Peyer's patch (tissue), 4 donors: ENCODE data around the gene SFTPD. TPM values are rescaled to one million over a fixed set of nuclear protein-coding genes. Genes with fewer than 3 reads are reported as not detected.
"Not testable (repeated sequence)": the region's sequence is repeated elsewhere in the genome, so short reads cannot be mapped to it uniquely, and the experiment has no call there.

Experiments
- DNase-seq, 3 donors: peaks; one replicate each; pipeline ENCODE4 v3.0.0-alpha.2; 2017 to 2019
- H3K27ac ChIP-seq, 4 donors: fragments of 200-600 bp; sonication (generic); one replicate each; pipeline ENCODE4 v1.5.1; 2016 to 2019
- H3K27me3 ChIP-seq, 2 donors: fragments of 200-600 bp; sonication (generic); one replicate each; pipeline ENCODE4 v1.5.1; 2019
- H3K36me3 ChIP-seq, 3 donors: fragments of 200-600 bp; sonication (generic); one replicate each; pipeline ENCODE4 v1.5.1; 2016 to 2019
- H3K4me1 ChIP-seq, 4 donors: fragments of 200-600 bp; sonication (generic); one replicate each; pipeline ENCODE4 v1.5.1; 2016 to 2019
- H3K4me3 ChIP-seq, 4 donors: fragments of 200-600 bp; sonication (generic); 1 replicate in 3 of 4; 2 replicates in 1 of 4; pipeline ENCODE4 v1.5.1; 2016 to 2019; ENCODE audit warnings: mild to moderate bottlenecking in 1 of 4
- H3K9me3 ChIP-seq, 4 donors: fragments of 200-600 bp; sonication (generic); one replicate each; pipeline ENCODE4 v1.5.1; 2016 to 2019; ENCODE audit warnings: mild to moderate bottlenecking in 1 of 4
- POLR2A ChIP-seq, 2 donors: fragments of 450-650 bp; IDR thresholded peaks; one replicate each; pipeline ENCODE4 v1.5.1; 2017; ENCODE audit warnings: antibody characterized with exemption in 2 of 2, mild to moderate bottlenecking in 2 of 2, moderate library complexity in 2 of 2
- total RNA-seq, 4 donors: library from RNA; depleted of rRNA; stranded (reverse); fragments of >200 nt; gene quantifications; one replicate each; pipeline ENCODE4 v1.1.0, GENCODE V29; 2016
- TF ChIP-seq, protein P1 (sequence below), 6 experiments: fragments of 450-650 bp in 4 of 6; fragments of 200-600 bp in 2 of 6; sonication (generic) in 1 of 6; IDR thresholded peaks; one replicate each; pipeline ENCODE4 v1.5.1; 2017 to 2019; ENCODE audit warnings: antibody characterized with exemption in 6 of 6, mild to moderate bottlenecking in 3 of 6, moderate library complexity in 1 of 6

SFTPD gene
- total RNA-seq, 4 donors from 2014 or later = not detected

DNA sequence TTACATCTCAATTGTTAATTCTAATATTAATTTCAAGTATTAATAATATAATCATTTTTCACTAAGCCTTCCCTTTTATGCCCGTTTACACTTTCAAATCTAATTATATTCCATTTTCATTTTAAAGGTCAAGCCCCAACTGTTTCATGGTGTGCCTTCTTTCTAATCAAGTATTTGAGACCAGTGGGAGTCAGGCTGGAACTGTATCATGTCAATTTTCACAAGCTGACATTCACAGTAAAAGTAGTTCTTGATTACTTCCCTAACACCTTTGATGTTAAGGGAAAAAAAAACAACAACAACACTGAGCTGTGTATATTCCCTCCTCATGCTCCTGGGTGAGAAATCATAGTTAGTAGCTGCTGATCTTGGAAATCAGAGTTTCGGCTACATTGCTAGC is 38.1 kb downstream of the SFTPD start:
- H3K27ac ChIP-seq = no peak overlapping the region
- no peak overlapping the region for H3K4me3 ChIP-seq
- DNase-seq = no peak
- no peaks in the 10 kb centered on the region for H3K36me3 ChIP-seq
- H3K4me1 ChIP-seq = no peaks in the 10 kb centered on the region
- TF ChIP-seq POLR2A (IDR thresholded peaks at IDR 0.05) = no peak
- TF ChIP-seq, protein P1, sequence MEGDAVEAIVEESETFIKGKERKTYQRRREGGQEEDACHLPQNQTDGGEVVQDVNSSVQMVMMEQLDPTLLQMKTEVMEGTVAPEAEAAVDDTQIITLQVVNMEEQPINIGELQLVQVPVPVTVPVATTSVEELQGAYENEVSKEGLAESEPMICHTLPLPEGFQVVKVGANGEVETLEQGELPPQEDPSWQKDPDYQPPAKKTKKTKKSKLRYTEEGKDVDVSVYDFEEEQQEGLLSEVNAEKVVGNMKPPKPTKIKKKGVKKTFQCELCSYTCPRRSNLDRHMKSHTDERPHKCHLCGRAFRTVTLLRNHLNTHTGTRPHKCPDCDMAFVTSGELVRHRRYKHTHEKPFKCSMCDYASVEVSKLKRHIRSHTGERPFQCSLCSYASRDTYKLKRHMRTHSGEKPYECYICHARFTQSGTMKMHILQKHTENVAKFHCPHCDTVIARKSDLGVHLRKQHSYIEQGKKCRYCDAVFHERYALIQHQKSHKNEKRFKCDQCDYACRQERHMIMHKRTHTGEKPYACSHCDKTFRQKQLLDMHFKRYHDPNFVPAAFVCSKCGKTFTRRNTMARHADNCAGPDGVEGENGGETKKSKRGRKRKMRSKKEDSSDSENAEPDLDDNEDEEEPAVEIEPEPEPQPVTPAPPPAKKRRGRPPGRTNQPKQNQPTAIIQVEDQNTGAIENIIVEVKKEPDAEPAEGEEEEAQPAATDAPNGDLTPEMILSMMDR (IDR thresholded peaks at IDR 0.05) = no peak
- H3K9me3 ChIP-seq = no peaks in the 10 kb centered on the region
- H3K27me3 ChIP-seq = no peaks in the 10 kb centered on the region

DNA sequence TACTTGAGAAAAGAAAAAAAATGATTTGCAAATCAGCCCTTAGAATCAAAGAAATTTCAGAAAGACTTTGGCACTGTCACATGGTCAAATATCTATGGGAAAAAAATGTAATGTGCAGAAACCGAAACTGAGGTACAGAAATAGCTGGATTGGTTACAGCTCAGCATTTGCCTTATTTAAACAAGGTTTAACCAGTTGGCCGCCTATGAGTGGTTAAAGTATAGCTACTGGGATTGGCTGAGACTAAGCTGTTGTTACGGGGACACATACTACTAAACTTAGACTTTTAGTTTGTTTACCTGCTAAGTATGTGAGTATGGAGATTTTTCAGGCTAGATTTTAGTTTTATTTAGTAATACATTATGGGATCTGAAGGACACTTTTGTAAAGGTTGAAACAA is 38.6 kb downstream of the SFTPD start:
- peaks cover 0 to 2% (median 0%) of the 10 kb centered on the region in 4 donors for H3K4me1 ChIP-seq
- TF ChIP-seq, protein P1 (IDR thresholded peaks at IDR 0.05) = no peak
- no peak for TF ChIP-seq POLR2A (IDR thresholded peaks at IDR 0.05)
- no peak for DNase-seq
- no peak overlapping the region for H3K4me3 ChIP-seq
- no peaks in the 10 kb centered on the region for H3K9me3 ChIP-seq
- no peak overlapping the region for H3K27ac ChIP-seq
- H3K36me3 ChIP-seq = no peaks in the 10 kb centered on the region
- H3K27me3 ChIP-seq = no peaks in the 10 kb centered on the region

DNA sequence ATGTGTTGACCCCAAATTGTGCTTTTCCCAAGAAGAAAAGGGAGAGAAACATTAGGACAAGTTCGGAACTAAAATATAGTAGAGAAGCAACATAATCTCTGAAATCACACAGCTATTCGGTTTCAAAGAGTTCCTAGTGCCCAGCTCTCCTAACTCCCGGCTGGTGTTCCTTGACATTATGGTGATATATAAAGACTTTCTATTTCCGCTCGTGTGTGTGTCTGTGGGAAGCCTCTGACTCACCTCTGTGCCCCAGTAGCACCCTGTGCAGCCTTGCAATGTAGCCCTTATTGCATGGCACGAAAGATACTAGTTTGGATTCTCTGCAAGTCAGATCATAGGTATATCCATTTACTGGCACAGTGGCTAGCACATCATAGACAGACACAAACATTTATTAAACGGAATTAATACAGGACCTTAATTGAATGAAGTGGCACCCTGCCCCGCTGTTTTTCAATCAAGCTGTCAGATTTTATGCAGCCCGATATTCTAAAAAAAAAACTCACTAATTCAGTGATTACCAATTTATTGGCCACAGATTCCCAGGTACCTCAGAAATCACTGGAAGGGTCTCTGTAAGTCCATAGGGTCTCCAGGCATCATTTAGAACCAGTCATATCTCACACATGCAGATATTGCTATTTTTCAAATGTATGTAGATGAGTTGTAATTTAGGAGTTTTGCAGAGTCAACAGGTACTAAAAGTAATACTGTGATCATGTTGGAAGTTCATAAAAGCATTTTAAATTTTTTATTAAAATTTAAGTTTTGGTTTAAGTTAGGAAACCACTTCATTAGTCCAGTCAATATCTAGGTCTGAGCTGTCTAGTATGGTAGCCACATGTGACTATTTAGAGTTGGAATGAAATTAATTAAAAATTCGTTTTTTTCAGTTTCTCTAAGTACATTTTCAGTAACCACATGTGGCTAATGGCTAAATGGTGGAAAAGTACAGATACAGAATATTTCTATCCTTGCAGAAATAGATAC is 43.3 kb downstream of the SFTPD start:
- DNase-seq = no peak
- H3K9me3 ChIP-seq = no peaks in the 10 kb centered on the region
- TF ChIP-seq, protein P1 (IDR thresholded peaks at IDR 0.05) = no peak
- no peak for TF ChIP-seq POLR2A (IDR thresholded peaks at IDR 0.05)
- peaks cover 0 to 4% (median 0%) of the 10 kb centered on the region in 4 donors for H3K4me1 ChIP-seq
- peak overlapping the region; percentile 29 to 60 (median 52) for H3K4me3 ChIP-seq
- peak overlapping the region; percentile 23 to 77 (median 62) for H3K27ac ChIP-seq
- no peaks in the 10 kb centered on the region for H3K36me3 ChIP-seq
- peaks cover 0 to 4% of the 10 kb centered on the region in 2 donors for H3K27me3 ChIP-seq

DNA sequence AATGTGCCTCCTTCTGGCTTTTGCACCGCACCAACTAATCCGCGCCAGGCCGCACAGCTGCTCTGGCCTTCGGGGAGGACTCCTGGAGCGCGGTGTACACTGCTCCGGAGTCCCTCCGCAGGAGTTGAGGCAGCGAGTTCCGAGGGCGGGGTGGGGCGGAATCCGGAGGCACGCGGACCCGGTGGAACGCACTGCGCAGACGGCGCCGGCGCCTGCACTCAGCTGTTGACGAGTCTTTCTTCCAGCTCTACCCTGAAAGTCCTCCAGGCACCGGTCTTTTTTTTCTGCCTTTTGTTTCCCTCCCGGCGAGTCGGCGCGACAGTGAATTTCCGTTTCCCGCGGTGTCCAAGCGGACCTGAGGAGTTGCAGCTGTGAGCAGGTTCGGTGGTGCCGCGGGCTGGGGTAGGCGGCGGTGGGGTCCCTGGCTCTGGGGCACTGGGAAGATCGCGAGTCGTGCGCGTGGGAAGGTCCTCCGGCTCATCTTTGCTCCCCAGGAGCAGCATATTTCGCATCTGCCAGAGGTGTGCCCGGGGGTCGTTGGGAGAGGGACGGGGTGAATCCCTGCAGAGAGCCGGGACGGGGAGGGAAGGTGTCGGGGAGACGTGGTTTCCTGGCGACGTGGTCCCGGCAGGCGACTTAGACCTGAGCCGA is 44.1 kb downstream of the SFTPD start:
- TF ChIP-seq POLR2A (IDR thresholded peaks at IDR 0.05) = no peak
- TF ChIP-seq, protein P1 (IDR thresholded peaks at IDR 0.05) = no peak
- Histone ChIP-seq H3K27me3 (peaks cover 0 to 4% of the 10 kb centered on the region in 2 donors), H3K27ac (peak overlapping the region; percentile 23 to 77 (median 62)), H3K9me3 (no peaks in the 10 kb centered on the region), H3K4me1 (peaks cover 0 to 4% (median 0%) of the 10 kb centered on the region in 4 donors), H3K4me3 (peak overlapping the region; percentile 29 to 60 (median 52)), H3K36me3 (no peaks in the 10 kb centered on the region)
- DNase-seq = peak in 2 of 3 donors; percentile 67 to 69

DNA sequence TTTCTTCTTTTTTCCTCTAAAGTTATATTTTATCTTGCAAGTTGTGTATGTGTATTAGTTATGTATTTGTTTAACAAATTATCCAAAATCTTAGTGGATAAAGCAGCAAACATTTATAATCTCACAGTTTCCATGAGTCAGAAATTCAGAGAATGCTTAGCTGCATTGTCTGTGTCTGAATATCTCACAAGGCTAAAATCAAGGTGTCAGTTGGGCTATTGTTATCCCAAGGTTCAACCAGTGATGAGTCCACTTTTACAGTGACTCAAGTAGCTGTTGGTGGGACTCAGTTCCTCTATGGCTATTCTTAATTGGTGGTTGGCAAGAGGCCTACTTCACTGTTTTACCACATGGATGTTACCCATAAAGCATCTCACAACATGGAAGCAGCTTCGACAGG is 47.3 kb downstream of the SFTPD start:
- not testable (repeated sequence) for DNase-seq, H3K27ac ChIP-seq, H3K4me3 ChIP-seq, H3K4me1 ChIP-seq, H3K9me3 ChIP-seq, H3K36me3 ChIP-seq, H3K27me3 ChIP-seq
